Transverse colon (tissue), 4 donors: Measurements from ENCODE around the gene TACC2. TPM values are rescaled to one million over a fixed set of nuclear protein-coding genes. Genes with fewer than 3 reads are reported as not detected.

Experiments
- DNase-seq: peaks from one replicate; pipeline ENCODE4 v3.0.0-alpha.2; 2019
- H3K27ac ChIP-seq, 4 donors: fragments of 200-600 bp; sonication (generic); 2 replicates each; pipeline ENCODE4 v1.5.1; 2016 to 2018; ENCODE audit warnings: inconsistent platforms in 4 of 4
- H3K27me3 ChIP-seq: fragments of 200-600 bp; sonication (generic); 2 replicates; pipeline ENCODE4 v1.5.1; 2017; ENCODE audit warnings: inconsistent platforms
- H3K36me3 ChIP-seq, 4 donors: fragments of 200-600 bp; sonication (generic); 2 replicates each; pipeline ENCODE4 v1.5.1; 2017 to 2019; ENCODE audit warnings: inconsistent platforms in 4 of 4
- H3K4me1 ChIP-seq, 4 donors: fragments of 200-600 bp; sonication (generic); 2 replicates each; pipeline ENCODE4 v1.5.1; 2017 to 2020; ENCODE audit warnings: inconsistent platforms in 4 of 4
- H3K4me3 ChIP-seq, 4 donors: fragments of 200-600 bp; sonication (generic); 1 replicate in 1 of 4; 2 replicates in 3 of 4; pipeline versions ENCODE4 v1.5.1 to v1.6.1; 2017 to 2019; ENCODE audit warnings: inconsistent platforms in 4 of 4
- H3K9me3 ChIP-seq, 2 donors: fragments of 200-600 bp; sonication (generic); 2 replicates each; pipeline ENCODE4 v1.5.1; 2017 to 2019; ENCODE audit warnings: inconsistent platforms in 2 of 2
- EP300 ChIP-seq: sonication (generic); formaldehyde crosslinking; IDR thresholded peaks from one replicate; pipeline ENCODE4 v1.6.1; 2017; ENCODE audit warnings: antibody characterized with exemption, low read depth
- POLR2A ChIP-seq: fragments of 450-650 bp; IDR thresholded peaks from one replicate; pipeline ENCODE4 v1.6.1; 2016; ENCODE audit warnings: antibody characterized with exemption, mild to moderate bottlenecking, moderate library complexity
- POLR2AphosphoS5 ChIP-seq, 3 donors: sonication (generic); formaldehyde crosslinking; IDR thresholded peaks; one replicate each; pipeline ENCODE4 v1.6.1; 2016; ENCODE audit warnings: antibody characterized with exemption in 3 of 3
- WGBS, 2 donors: methylation state at CpG; one replicate each; pipeline ENCODE4 v1.1.5; 2018; ENCODE audit warnings: low coverage in 1 of 2; 5-methylcytosine and 5-hydroxymethylcytosine counted together
- in situ Hi-C, 4 donors: fragments of 200-750 bp; cut with MboI; loops; one replicate each; pipeline versions ENCODE4 v1.15.0 to v1.15.1; 2017; ENCODE audit warnings: low sequenced_read_pairs in 3 of 4, low pct_ligation_motif_present in 1 of 4, low pct_unique_long_range_greater_than_20kb in 1 of 4
- intact Hi-C: fragments of 100-400 bp; cut with DNase I; formaldehyde crosslinking; loops from one replicate; pipeline ENCODE4 v1.15.1; 2023; ENCODE audit warnings: low total_unique reads
- total RNA-seq, 4 donors: library from RNA; depleted of rRNA; stranded (reverse); fragments of >200 nt; gene quantifications; one replicate each; pipeline ENCODE4 v1.1.0, GENCODE V29; 2016
- TF ChIP-seq, protein P1 (sequence below), 5 experiments: fragments of 200-600 bp in 3 of 5; fragments of 450-650 bp in 2 of 5; sonication (generic) in 3 of 5; IDR thresholded peaks; 1 replicate in 2 of 5; 2 replicates in 3 of 5; pipeline ENCODE4 v1.5.1; 2016 to 2017; ENCODE audit warnings: antibody characterized with exemption in 5 of 5, inconsistent platforms in 3 of 5, mild to moderate bottlenecking in 2 of 5, moderate library complexity in 1 of 5

TACC2 gene
- total RNA-seq, 4 donors from 2014 or later = 65.9 to 178 (median 101) TPM

DNA sequence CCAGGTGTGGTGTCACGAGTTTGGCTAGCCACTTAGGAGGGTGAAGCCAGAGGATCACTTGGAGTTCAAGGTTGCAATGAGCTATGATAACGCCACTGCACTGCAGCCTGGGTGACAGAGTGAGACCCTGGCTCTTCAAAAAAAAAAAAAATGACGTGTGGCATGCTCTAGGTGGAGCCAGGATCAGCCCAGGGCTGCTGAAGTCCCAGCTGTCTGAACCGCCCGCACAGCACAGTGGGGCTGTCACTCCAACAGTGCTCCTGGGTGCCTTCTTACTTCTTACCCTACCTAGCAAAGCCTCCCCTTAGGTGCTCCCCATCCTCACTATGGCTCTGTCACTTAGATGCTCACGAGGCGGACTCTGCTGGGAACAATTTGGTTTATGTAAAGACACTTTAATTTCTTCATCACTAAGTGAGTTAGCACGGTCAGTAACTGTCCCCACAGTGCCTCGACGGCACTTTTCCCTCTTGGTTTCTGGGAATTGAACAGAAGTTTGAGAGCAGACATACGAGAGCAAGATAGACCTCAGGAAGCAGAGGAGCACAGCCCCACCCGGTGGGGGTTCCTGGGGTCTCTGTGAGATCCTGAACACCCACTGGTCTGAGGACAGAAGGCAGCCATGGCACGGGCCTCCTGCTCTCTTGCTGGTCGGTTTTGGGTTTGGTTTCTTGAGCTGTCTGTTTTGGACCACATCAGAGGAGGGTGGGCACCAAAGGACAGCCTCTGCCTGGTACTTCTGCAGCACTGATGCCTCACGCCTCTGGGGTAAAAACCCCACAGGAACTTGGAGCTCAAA is 215.9 kb downstream of the TACC2 start:
- no peak overlapping the region for H3K4me3 ChIP-seq
- no peak for TF ChIP-seq POLR2AphosphoS5 (IDR thresholded peaks at IDR 0.05)
- no peak for TF ChIP-seq POLR2A
- TF ChIP-seq, protein P1, sequence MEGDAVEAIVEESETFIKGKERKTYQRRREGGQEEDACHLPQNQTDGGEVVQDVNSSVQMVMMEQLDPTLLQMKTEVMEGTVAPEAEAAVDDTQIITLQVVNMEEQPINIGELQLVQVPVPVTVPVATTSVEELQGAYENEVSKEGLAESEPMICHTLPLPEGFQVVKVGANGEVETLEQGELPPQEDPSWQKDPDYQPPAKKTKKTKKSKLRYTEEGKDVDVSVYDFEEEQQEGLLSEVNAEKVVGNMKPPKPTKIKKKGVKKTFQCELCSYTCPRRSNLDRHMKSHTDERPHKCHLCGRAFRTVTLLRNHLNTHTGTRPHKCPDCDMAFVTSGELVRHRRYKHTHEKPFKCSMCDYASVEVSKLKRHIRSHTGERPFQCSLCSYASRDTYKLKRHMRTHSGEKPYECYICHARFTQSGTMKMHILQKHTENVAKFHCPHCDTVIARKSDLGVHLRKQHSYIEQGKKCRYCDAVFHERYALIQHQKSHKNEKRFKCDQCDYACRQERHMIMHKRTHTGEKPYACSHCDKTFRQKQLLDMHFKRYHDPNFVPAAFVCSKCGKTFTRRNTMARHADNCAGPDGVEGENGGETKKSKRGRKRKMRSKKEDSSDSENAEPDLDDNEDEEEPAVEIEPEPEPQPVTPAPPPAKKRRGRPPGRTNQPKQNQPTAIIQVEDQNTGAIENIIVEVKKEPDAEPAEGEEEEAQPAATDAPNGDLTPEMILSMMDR (IDR thresholded peaks at IDR 0.05) = no peak
- TF ChIP-seq EP300 = no peak
- H3K9me3 ChIP-seq = no peaks in the 10 kb centered on the region
- no peaks in the 10 kb centered on the region for H3K36me3 ChIP-seq
- no peak for DNase-seq
- intact Hi-C loops (no loop called here), in situ Hi-C loops (no loop called here)
- WGBS, 2 donors = 82 to 87% methylated on average over 6 to 15 of the region's 15 CpGs
- H3K27me3 ChIP-seq = no peaks in the 10 kb centered on the region
- H3K4me1 ChIP-seq = no peaks in the 10 kb centered on the region
- H3K27ac ChIP-seq = no peak overlapping the region

DNA sequence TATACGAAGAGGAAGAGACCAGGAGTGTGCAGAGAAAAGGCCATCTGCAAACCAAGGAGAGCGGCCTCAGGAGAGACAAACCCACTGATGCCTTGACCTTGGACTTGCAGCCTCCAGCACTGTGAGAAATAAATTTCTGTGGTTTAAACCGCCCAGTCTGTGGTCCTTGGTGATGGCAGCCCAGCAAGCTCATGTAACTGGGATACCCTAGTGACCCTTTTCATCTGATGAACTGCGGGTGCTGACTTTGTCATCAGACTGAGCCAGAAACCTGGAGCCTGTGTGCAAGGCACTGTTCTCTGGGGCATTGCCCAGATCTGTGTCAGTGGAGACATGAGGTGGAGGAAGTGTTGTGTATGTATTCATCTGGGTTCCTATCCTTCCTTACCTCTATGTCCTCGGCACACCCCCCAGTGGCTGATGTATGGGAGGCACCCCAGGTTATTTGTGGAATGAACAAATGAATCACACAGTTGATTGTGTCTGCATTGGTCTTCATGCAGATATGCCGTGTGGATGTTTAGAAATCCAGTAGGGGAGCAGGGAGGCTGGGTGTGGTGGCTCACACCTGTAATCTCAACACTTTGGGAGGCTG is 217.6 kb downstream of the TACC2 start:
- no peaks in the 10 kb centered on the region for H3K27me3 ChIP-seq
- H3K4me3 ChIP-seq = no peak overlapping the region
- H3K9me3 ChIP-seq = no peaks in the 10 kb centered on the region
- in situ Hi-C loops (no loop called here), intact Hi-C loops (no loop called here)
- no peak for DNase-seq
- no peaks in the 10 kb centered on the region for H3K4me1 ChIP-seq
- H3K27ac ChIP-seq = no peak overlapping the region
- WGBS, 2 donors = 71 to 88% methylated on average over 3 to 6 of the region's 6 CpGs
- TF ChIP-seq POLR2A = no peak
- TF ChIP-seq, protein P1 (IDR thresholded peaks at IDR 0.05) = no peak
- TF ChIP-seq EP300 = no peak
- no peak for TF ChIP-seq POLR2AphosphoS5 (IDR thresholded peaks at IDR 0.05)
- H3K36me3 ChIP-seq = no peaks in the 10 kb centered on the region

DNA sequence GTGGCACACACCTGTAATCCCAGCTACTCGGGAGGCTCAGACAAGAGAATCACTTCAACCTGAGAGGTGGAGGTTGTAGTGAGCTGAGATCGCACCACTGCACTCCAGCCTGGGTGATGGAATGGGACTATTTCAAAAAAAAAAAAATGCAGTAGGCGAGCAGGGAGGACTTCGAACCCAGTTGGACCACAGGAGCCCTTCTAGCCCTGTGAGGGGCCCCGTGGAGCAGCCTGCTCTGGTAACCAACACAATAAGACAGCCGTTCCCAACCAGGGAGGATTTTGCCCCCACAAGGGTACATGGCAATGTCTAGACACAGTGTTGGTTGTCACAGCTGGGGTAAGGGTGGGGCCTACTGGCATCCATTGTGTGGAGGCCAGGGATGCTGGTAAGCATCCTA is 218.2 kb downstream of the TACC2 start:
- TF ChIP-seq, protein P1 (IDR thresholded peaks at IDR 0.05) = no peak
- no peak for TF ChIP-seq POLR2AphosphoS5 (IDR thresholded peaks at IDR 0.05)
- TF ChIP-seq EP300 = no peak
- TF ChIP-seq POLR2A = no peak
- Histone ChIP-seq H3K4me1 (no peaks in the 10 kb centered on the region), H3K4me3 (no peak overlapping the region), H3K36me3 (no peaks in the 10 kb centered on the region), H3K27me3 (no peaks in the 10 kb centered on the region), H3K9me3 (no peaks in the 10 kb centered on the region), H3K27ac (no peak overlapping the region)
- no peak for DNase-seq
- intact Hi-C loops (no loop called here), in situ Hi-C loops (no loop called here)
- 80 to 91% methylated on average over 1 to 6 of the region's 6 CpGs for WGBS, 2 donors

DNA sequence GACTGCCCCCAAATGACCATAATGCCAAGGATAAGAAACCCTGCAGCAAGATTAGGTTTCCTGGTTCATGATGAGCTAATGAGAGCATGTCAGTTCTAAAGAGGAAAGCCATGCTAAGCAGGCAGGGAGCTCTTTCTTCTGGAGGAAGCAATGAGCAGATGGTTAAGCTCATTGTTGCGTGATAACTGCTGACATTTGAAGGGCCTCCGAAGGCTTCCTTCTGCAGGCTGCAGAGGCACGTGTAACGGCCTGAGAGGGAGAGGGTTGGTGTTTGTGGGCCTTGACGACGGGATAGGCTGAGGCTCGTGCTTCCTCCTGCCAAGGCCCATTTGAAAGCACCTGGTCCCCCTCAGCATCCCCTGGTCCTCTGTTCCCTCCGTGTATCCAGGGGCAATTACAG is 218.6 kb downstream of the TACC2 start:
- no peak overlapping the region for H3K4me3 ChIP-seq
- TF ChIP-seq POLR2AphosphoS5 (IDR thresholded peaks at IDR 0.05) = no peak
- TF ChIP-seq, protein P1 (IDR thresholded peaks at IDR 0.05) = no peak
- TF ChIP-seq POLR2A = no peak
- no peak for TF ChIP-seq EP300
- H3K9me3 ChIP-seq = no peaks in the 10 kb centered on the region
- H3K36me3 ChIP-seq = no peaks in the 10 kb centered on the region
- 62% methylated on average over 8 of the region's 8 CpGs; no CpG with 5 or more reads in 1 of the 2 donors for WGBS, 2 donors
- no peak for DNase-seq
- no peak overlapping the region for H3K27ac ChIP-seq
- intact Hi-C loops (no loop called here), in situ Hi-C loops (no loop called here)
- H3K27me3 ChIP-seq = no peaks in the 10 kb centered on the region
- no peaks in the 10 kb centered on the region for H3K4me1 ChIP-seq
